Right atrium auricular region (tissue), 2 donors: ENCODE data around the gene GAB4. TPM values are rescaled to one million over a fixed set of nuclear protein-coding genes. Genes with fewer than 3 reads are reported as not detected.

Experiments used
- DNase-seq: peaks from one replicate; pipeline ENCODE4 v3.0.0-alpha.2; 2019; ENCODE audit warnings: low spot score
- H3K27ac ChIP-seq, 2 donors: fragments of 200-600 bp; sonication (generic); 1 replicate in 1 of 2; 2 replicates in 1 of 2; pipeline ENCODE4 v1.5.1; 2016 to 2019
- H3K27me3 ChIP-seq, 2 donors: fragments of 200-600 bp; sonication (generic); one replicate each; pipeline versions ENCODE4 v1.5.1 to v1.6.0; 2017 to 2019
- H3K36me3 ChIP-seq: fragments of 200-600 bp; sonication (generic); one replicate; pipeline ENCODE4 v1.5.1; 2016
- H3K4me1 ChIP-seq, 2 donors: fragments of 200-600 bp; sonication (generic); one replicate each; pipeline versions ENCODE4 v1.5.1 to v1.6.0; 2017 to 2019
- H3K4me3 ChIP-seq, 2 donors: fragments of 200-600 bp; sonication (generic); 1 replicate in 1 of 2; 2 replicates in 1 of 2; pipeline ENCODE4 v1.5.1; 2017 to 2019; ENCODE audit warnings: mild to moderate bottlenecking in 1 of 2, moderate library complexity in 1 of 2
- H3K9me3 ChIP-seq, 2 donors: fragments of 200-600 bp; sonication (generic); one replicate each; pipeline ENCODE4 v1.5.1; 2019
- total RNA-seq, 2 donors: library from RNA; depleted of rRNA; stranded (reverse); fragments of >200 nt; gene quantifications; one replicate each; pipeline ENCODE4 v1.1.0, GENCODE V29; 2016
- TF ChIP-seq, protein P1 (sequence below), 2 donors: fragments of 200-600 bp; sonication (generic); IDR thresholded peaks; one replicate each; pipeline ENCODE4 v1.5.1; 2019; ENCODE audit warnings: antibody characterized with exemption in 2 of 2

Gene GAB4
- total RNA-seq, 2 donors from 2014 or later, result not detected

- no peak overlapping the region for H3K4me3 ChIP-seq
- peaks cover 0 to 6% of the 10 kb centered on the region in 2 donors for H3K9me3 ChIP-seq
- no peaks in the 10 kb centered on the region for H3K27me3 ChIP-seq
- no peaks in the 10 kb centered on the region for H3K4me1 ChIP-seq
- no peaks in the 10 kb centered on the region for H3K36me3 ChIP-seq
- DNase-seq, result peak; percentile 40
- TF ChIP-seq, protein P1, sequence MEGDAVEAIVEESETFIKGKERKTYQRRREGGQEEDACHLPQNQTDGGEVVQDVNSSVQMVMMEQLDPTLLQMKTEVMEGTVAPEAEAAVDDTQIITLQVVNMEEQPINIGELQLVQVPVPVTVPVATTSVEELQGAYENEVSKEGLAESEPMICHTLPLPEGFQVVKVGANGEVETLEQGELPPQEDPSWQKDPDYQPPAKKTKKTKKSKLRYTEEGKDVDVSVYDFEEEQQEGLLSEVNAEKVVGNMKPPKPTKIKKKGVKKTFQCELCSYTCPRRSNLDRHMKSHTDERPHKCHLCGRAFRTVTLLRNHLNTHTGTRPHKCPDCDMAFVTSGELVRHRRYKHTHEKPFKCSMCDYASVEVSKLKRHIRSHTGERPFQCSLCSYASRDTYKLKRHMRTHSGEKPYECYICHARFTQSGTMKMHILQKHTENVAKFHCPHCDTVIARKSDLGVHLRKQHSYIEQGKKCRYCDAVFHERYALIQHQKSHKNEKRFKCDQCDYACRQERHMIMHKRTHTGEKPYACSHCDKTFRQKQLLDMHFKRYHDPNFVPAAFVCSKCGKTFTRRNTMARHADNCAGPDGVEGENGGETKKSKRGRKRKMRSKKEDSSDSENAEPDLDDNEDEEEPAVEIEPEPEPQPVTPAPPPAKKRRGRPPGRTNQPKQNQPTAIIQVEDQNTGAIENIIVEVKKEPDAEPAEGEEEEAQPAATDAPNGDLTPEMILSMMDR (IDR thresholded peaks at IDR 0.05), result no peak
- H3K27ac ChIP-seq, result no peak overlapping the region
Measured at GRCh38 chr22:16988257-16988656, 19.8 kb downstream of the GAB4 start.

DNA sequence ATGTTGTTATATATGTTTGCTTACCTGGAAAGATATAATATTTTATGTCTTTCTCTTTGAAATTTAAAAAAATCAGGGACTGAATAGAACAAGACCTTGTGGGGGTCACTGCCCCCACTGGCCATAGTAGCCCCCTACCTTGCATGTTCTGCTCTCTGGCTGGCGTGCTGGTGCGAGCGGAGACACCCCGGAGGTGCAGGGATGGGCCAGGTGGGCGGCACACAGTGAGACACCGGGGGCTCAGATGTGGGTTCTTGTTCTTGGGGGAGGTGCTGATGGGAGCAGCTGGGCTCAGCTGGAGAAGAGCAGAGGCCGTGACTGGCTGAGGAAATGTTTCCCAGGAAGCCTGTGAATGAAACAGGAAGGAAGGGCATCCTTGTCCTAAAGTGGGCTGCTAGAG, 20.2 kb downstream of the GAB4 start:
- TF ChIP-seq, protein P1 (IDR thresholded peaks at IDR 0.05), result no peak
- Histone ChIP-seq H3K9me3 (peaks cover 0 to 11% of the 10 kb centered on the region in 2 donors), H3K27ac (no peak overlapping the region), H3K4me1 (no peaks in the 10 kb centered on the region), H3K36me3 (no peaks in the 10 kb centered on the region), H3K4me3 (no peak overlapping the region), H3K27me3 (no peaks in the 10 kb centered on the region)
- DNase-seq, result peak; percentile 36

DNA sequence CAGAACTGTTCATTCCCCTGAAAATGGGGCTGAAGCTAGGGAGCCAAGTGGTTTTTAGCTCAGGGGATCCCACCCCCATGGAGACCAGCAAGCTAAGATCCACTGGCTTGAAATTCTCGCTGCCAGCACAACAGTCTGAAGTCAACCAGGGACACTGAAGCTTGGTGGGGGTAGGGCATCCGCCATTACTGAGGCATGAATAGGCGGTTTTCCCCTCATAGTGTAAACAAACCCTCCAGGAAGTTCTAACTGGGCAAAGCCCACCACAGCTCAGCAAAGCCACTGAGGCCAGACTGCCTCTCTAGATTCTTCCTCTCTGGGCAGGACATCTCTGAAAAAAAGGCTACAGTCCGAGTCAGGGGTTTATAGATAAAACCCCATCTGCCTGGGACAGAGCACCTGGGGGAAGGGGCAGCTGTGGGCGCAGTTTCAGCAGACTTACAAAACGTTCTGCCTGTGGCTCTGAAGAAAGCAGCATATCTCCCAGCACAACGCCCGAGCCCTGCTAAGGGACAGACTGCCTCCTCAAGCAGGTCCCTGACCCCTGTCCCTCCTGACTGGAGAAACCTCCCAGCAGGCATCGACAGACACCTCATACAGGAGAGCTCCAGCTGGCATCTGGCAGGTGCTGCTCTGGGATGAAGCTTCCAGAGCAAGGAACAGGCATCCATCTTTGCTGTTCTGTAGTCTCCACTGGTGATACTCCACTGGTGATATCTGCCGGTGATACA, 32.7 kb downstream of the GAB4 start:
- Histone ChIP-seq H3K27ac (no peak overlapping the region), H3K9me3 (no peaks in the 10 kb centered on the region), H3K27me3 (no peaks in the 10 kb centered on the region), H3K4me3 (no peak overlapping the region), H3K36me3 (no peaks in the 10 kb centered on the region), H3K4me1 (no peaks in the 10 kb centered on the region)
- no peak for DNase-seq
- TF ChIP-seq, protein P1 (IDR thresholded peaks at IDR 0.05), result no peak

DNA sequence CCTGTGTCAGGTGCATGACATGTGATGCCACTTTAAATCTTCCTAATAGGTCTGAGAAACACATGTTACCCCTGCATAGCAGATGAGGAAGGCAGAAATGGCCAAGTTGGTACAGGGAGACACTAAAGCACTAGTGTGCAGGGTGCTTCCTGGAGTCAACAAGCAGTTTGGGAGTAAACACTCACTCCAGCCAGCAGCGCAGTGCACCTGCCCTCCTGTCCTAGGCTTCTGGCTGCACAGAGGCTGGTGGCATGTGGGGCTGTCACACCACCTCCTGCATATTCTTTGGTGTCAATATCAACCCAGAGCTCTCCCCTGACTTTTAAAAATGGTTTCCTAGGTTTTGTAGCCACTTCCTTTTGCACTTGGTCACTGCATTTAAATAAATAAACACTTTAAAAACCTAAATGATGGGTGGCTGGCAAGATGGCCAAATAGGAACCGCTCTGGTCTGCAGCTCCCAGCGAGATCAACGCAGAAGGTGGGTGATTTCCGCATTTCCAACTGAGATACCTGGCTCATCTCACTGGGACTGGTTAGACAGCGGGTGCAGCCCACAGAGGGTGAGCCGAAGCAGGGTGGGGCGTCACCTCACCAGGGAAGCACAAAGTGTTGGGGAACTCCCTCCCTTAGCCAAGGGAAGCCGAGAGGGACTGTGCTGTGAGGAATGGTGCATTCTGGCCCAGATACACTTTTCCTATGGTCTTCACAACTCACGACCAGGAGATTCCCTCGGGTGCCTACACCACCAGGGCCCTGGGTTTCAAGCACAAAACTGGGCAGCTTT, 33.5 kb downstream of the GAB4 start:
- Histone ChIP-seq H3K27me3 (no peaks in the 10 kb centered on the region), H3K4me3 (no peak overlapping the region)

GRCh38 chr22:16973591-16974297, 34.3 kb downstream of the GAB4 start:
- Histone ChIP-seq H3K27me3 (no peaks in the 10 kb centered on the region), H3K4me1 (no peaks in the 10 kb centered on the region), H3K36me3 (no peaks in the 10 kb centered on the region), H3K9me3 (no peaks in the 10 kb centered on the region), H3K4me3 (no peak overlapping the region), H3K27ac (no peak overlapping the region)
- TF ChIP-seq, protein P1 (IDR thresholded peaks at IDR 0.05), result no peak
- DNase-seq, result no peak

More for the DNA sequence above, 33.5 kb downstream of the GAB4 start:
- Histone ChIP-seq H3K4me1 (no peaks in the 10 kb centered on the region), H3K9me3 (no peaks in the 10 kb centered on the region), H3K36me3 (no peaks in the 10 kb centered on the region), H3K27ac (no peak overlapping the region)
- no peak for DNase-seq
- TF ChIP-seq, protein P1 (IDR thresholded peaks at IDR 0.05), result no peak
